Erythroblast (primary cell): ENCODE measurements around the gene MAP3K19.

Experiments used
- GATA1 ChIP-seq: IDR thresholded peaks from 2 replicates; pipeline ENCODE4 v1.6.1; 2011; ENCODE audit warnings: low read depth, mild to moderate bottlenecking, control low read depth, low read length, moderate library complexity
- POLR2A ChIP-seq: IDR thresholded peaks from 2 replicates; pipeline ENCODE4 v1.6.1; 2011; ENCODE audit warnings: mild to moderate bottlenecking, low read length

DNA sequence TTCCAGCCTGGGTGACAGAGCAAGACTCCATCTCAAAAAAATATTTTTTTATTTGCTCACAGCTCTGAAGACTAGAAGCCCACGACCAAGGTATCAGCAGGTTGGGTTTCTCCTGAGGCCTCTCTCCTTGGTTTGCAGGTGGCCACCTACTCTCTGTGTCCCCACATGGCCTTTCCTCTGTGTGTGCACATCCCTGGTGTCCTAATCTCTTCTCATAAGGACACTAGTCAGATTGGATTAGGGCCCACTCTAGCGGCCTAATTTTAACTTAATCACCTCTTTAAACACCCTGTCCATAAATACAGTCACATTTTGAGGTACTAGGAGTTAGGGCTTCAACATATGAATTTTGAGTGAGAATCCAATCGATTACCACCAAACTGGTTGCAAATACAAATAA is 2.9 kb upstream of the MAP3K19 start:
- TF ChIP-seq POLR2A (no peak), GATA1 (no peak)
